Small intestine (tissue), 7 donors: Measurements from ENCODE around the gene SULT1A1. TPM values are rescaled to one million over a fixed set of nuclear protein-coding genes. Genes with fewer than 3 reads are reported as not detected.
A peak's percentile ranks its signal among the peaks of the same experiment; 100 is the strongest.

ENCODE experiments used
- DNase-seq, 2 donors: peaks; one replicate each; pipeline versions ENCODE4 v3.0.0 to v3.0.0-alpha.2; 2013
- FAIRE-seq: peaks from 2 replicates; lab custom pipeline; 2012; peaks lifted over from hg19 to GRCh38; lab: Jason Lieb, UNC
- H3K27ac ChIP-seq, 3 donors: one replicate each; pipeline ENCODE4 v1.5.1; 2013; ENCODE audit warnings: low read length in 2 of 3, mild to moderate bottlenecking in 2 of 3, control low read depth in 1 of 3, inconsistent platforms in 1 of 3, low read depth in 1 of 3, moderate library complexity in 1 of 3
- H3K27me3 ChIP-seq, 3 donors: one replicate each; pipeline ENCODE4 v1.6.1; 2013; ENCODE audit warnings: low read length in 3 of 3, inconsistent platforms in 1 of 3; ENCODE audit not compliant: control insufficient read depth in 3 of 3, insufficient read depth in 3 of 3
- H3K36me3 ChIP-seq, 3 donors: one replicate each; pipeline ENCODE4 v1.6.1; 2013; ENCODE audit warnings: low read length in 3 of 3, inconsistent platforms in 1 of 3, low read depth in 1 of 3, mild to moderate bottlenecking in 1 of 3, moderate library complexity in 1 of 3; ENCODE audit not compliant: control insufficient read depth in 3 of 3, insufficient read depth in 2 of 3
- H3K4me1 ChIP-seq, 3 donors: one replicate each; pipeline ENCODE4 v1.6.1; 2013; ENCODE audit warnings: low read length in 2 of 3, inconsistent platforms in 1 of 3, low read depth in 1 of 3, mild to moderate bottlenecking in 1 of 3, moderate library complexity in 1 of 3; ENCODE audit not compliant: control insufficient read depth in 3 of 3, insufficient read depth in 2 of 3
- H3K4me3 ChIP-seq, 3 donors: one replicate each; pipeline ENCODE4 v1.5.1; 2013; ENCODE audit warnings: low read length in 3 of 3, control low read depth in 1 of 3, inconsistent platforms in 1 of 3, low read depth in 1 of 3, mild to moderate bottlenecking in 1 of 3, moderate library complexity in 1 of 3
- H3K9me3 ChIP-seq, 2 donors: one replicate each; pipeline ENCODE4 v1.6.1; 2013; ENCODE audit warnings: low read depth in 1 of 2, low read length in 1 of 2; ENCODE audit not compliant: control insufficient read depth in 2 of 2, insufficient read depth in 1 of 2
- whole genome bisulfite sequencing, 3 donors: extraction: QIAGEN DNeasy Blood & Tissue Kit; methylation state at CpG; one replicate each; pipeline ENCODE4 v1.1.7; 2013; 5-methylcytosine and 5-hydroxymethylcytosine counted together
- polyA plus RNA-seq, 4 donors: library from polyadenylated mRNA; stranded (reverse) in 3 of 4; unstranded in 1 of 4; fragments of 200-250 nt in 3 of 4; fragments of 120-200 nt in 1 of 4; gene quantifications; one replicate each; pipeline versions ENCODE4 v1.2.1 to v1.2.3, GENCODE V29; 2013
- donor health status: healthy with polysubstance abuse.
- donor health status: control.
- donor health status: control.
- donor health status: Bipolar disorder and iron deficiency.
- donor health status: healthy.

The SULT1A1 gene
- polyA plus RNA-seq, 4 donors, result 69.7 to 710 (median 271) TPM

DNA sequence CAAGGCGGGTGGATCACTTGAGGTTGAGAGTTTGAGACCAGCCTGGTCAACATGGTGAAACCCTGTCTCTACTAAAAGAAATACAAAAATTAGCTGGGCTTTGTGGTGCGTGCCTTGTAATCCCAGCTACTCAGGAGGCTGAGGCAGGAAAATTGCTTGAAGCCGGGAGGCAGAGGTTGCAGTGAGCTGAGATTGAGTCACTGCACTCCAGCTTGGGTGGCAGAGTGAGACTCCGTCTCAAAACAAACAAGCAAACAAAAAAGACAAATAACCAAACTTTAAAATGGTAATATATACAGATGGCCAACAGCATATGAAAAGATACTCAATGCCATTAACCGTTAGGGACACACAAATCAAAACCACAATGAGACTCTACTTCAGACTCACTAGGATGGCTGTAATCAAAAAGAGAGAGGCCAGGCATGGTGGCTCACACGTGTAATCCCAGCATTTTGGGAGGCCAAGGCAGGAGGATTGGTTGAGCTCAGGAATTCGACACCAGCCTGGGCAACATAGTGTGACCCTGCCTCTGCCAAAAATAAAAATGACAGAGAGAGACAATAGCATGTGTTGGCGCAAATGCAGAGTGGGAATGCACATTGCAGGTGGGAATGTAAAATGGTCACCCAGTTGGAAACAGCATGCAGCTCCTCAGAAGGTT lies 34.3 kb downstream of the SULT1A1 start:
- H3K4me1 ChIP-seq, result peaks cover 0 to 9% (median 0%) of the 10 kb centered on the region in 3 donors
- peaks cover 0 to 13% (median 0%) of the 10 kb centered on the region in 3 donors for H3K36me3 ChIP-seq
- FAIRE-seq (no peak), DNase-seq (no peak)
- H3K27me3 ChIP-seq, result no peaks in the 10 kb centered on the region
- H3K4me3 ChIP-seq, result no peak overlapping the region
- no peak overlapping the region for H3K27ac ChIP-seq
- no peaks in the 10 kb centered on the region for H3K9me3 ChIP-seq
- WGBS, 3 donors, result 92 to 95% (median 94%) methylated on average over 8 of the region's 8 CpGs

- Histone ChIP-seq H3K27ac (no peak overlapping the region), H3K4me1 (peaks cover 0 to 9% (median 0%) of the 10 kb centered on the region in 3 donors), H3K27me3 (no peaks in the 10 kb centered on the region), H3K4me3 (no peak overlapping the region), H3K9me3 (no peaks in the 10 kb centered on the region), H3K36me3 (peaks cover 0 to 10% (median 0%) of the 10 kb centered on the region in 3 donors)
- DNase-seq (no peak), FAIRE-seq (no peak)
- 89 to 94% (median 91%) methylated on average over 2 of the region's 2 CpGs for WGBS, 3 donors
Observed at GRCh38 chr16:28574925-28575324, 34.9 kb downstream of the SULT1A1 start.

DNA sequence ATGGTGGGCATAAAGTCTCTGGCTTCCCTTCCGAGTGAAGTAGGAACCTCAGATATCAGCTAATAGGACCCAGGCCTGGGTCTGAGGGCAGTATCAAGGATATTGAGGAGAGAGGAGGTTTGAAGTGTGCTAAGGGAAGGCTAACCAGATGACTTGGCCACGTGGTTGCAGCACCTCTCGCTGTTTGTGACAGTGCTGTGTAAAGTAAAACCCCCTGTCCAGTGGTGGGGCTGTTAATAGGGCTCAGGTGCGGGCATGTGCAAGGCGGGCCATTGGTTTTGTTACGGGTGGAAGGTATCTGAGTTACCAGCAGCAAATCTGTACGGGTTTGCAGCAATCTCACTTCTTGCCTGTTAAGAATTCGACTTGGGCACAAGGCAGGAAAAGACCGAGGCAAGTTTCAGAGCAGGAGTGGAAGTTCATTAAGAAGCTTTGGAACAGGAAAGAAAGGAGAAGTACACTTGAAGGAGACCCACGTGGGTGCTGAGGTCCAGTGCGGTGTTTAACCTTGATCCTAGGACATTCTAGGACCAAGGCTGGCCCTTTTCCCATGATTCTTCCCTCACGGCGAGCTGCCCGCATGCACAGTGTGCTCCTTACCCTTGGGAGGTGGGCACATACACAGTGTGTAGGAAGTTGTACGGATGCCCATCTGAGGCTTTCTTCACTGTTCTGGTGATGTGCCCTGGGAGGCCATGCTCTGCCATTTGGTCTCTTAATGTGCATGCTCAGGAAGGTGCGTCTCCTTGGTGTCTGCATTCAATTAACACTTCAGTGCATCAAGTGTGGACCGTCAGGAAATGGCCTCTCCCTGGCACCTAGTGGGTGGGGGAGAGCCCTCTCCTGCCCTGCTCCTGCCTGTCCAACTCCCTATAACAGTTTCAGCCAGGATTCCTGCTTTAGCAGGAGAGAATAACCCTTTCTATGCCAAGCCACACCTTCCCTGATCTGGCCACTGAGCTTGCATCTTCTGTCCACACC lies 35.8 kb downstream of the SULT1A1 start:
- no peaks in the 10 kb centered on the region for H3K27me3 ChIP-seq
- 80 to 84% (median 83%) methylated on average over 17 of the region's 17 CpGs for WGBS, 3 donors
- no peak overlapping the region for H3K27ac ChIP-seq
- H3K36me3 ChIP-seq, result peaks cover 0 to 10% (median 0%) of the 10 kb centered on the region in 3 donors
- no peak overlapping the region for H3K4me3 ChIP-seq
- DNase-seq (no peak), FAIRE-seq (no peak)
- peaks cover 0 to 9% (median 0%) of the 10 kb centered on the region in 3 donors for H3K4me1 ChIP-seq
- H3K9me3 ChIP-seq, result no peaks in the 10 kb centered on the region

GRCh38 chr16:28572696-28573510 lies 36.9 kb downstream of the SULT1A1 start:
- Histone ChIP-seq H3K4me1 (peaks cover 0 to 9% (median 0%) of the 10 kb centered on the region in 3 donors), H3K4me3 (no peak overlapping the region), H3K36me3 (peaks cover 0 to 10% (median 0%) of the 10 kb centered on the region in 3 donors), H3K27ac (peak overlapping the region in 1 of 3 donors; percentile 23), H3K9me3 (no peaks in the 10 kb centered on the region), H3K27me3 (no peaks in the 10 kb centered on the region)
- FAIRE-seq (no peak), DNase-seq (no peak)
- WGBS, 3 donors, result 68 to 84% (median 81%) methylated on average over 13 to 15 of the region's 15 CpGs

- H3K27ac ChIP-seq, result no peak overlapping the region
- no peaks in the 10 kb centered on the region for H3K27me3 ChIP-seq
- H3K4me1 ChIP-seq, result peaks cover 0 to 9% (median 0%) of the 10 kb centered on the region in 3 donors
- WGBS, 3 donors, result 93 to 99% (median 96%) methylated on average over 4 of the region's 4 CpGs
- H3K9me3 ChIP-seq, result peaks cover 0 to 11% of the 10 kb centered on the region in 2 donors
- no peak overlapping the region for H3K4me3 ChIP-seq
- DNase-seq, result no peak
- no peak for FAIRE-seq
- peaks cover 0 to 20% (median 0%) of the 10 kb centered on the region in 3 donors for H3K36me3 ChIP-seq
Observed at GRCh38 chr16:28569968-28570752, 39.7 kb downstream of the SULT1A1 start.

- peaks cover 0 to 19% (median 0%) of the 10 kb centered on the region in 3 donors for H3K36me3 ChIP-seq
- FAIRE-seq (no peak), DNase-seq (no peak)
- H3K9me3 ChIP-seq, result peaks cover 0 to 11% of the 10 kb centered on the region in 2 donors
- no peak overlapping the region for H3K4me3 ChIP-seq
- peaks cover 0 to 9% (median 0%) of the 10 kb centered on the region in 3 donors for H3K4me1 ChIP-seq
- 88 to 96% (median 92%) methylated on average over 5 of the region's 5 CpGs for WGBS, 3 donors
- no peak overlapping the region for H3K27ac ChIP-seq
- no peaks in the 10 kb centered on the region for H3K27me3 ChIP-seq
Observed at GRCh38 chr16:28569021-28569420, 40.8 kb downstream of the SULT1A1 start.

GRCh38 chr16:28567292-28567691 lies 42.6 kb downstream of the SULT1A1 start:
- 96 to 100% (median 98%) methylated on average over 2 of the region's 2 CpGs for WGBS, 3 donors
- H3K9me3 ChIP-seq, result peaks cover 0 to 11% of the 10 kb centered on the region in 2 donors
- no peaks in the 10 kb centered on the region for H3K27me3 ChIP-seq
- no peak for DNase-seq
- H3K27ac ChIP-seq, result no peak overlapping the region
- no peak overlapping the region for H3K4me3 ChIP-seq
- no peak for FAIRE-seq
- peaks cover 0 to 15% (median 0%) of the 10 kb centered on the region in 3 donors for H3K36me3 ChIP-seq
- no peaks in the 10 kb centered on the region for H3K4me1 ChIP-seq
